Smooth muscle cell (in vitro differentiated cells): Measurements from ENCODE around the gene ST8SIA1. TPM values are rescaled to one million over a fixed set of nuclear protein-coding genes. Genes with fewer than 3 reads are reported as not detected.

Source experiments
- DNase-seq: peaks from one replicate; lab custom pipeline; 2025; ENCODE audit not compliant: unreplicated experiment; lab: John Stamatoyannopoulos, UW
- H2AFZ ChIP-seq: fragments of 200-600 bp; sonication (generic); 2 replicates; pipeline ENCODE4 v1.6.0; 2016; ENCODE audit warnings: antibody characterized with exemption, low read depth, mild to moderate bottlenecking
- H3F3A ChIP-seq: fragments of 200-600 bp; sonication (generic); 2 replicates; pipeline ENCODE4 v1.6.0; 2017; ENCODE audit warnings: antibody characterized with exemption, low read depth
- H3K27ac ChIP-seq: fragments of 200-600 bp; sonication (generic); 2 replicates; pipeline ENCODE4 v1.5.1; 2016; ENCODE audit warnings: low read depth, mild to moderate bottlenecking
- H3K27me3 ChIP-seq: fragments of 200-600 bp; sonication (generic); 2 replicates; pipeline ENCODE4 v1.6.1; 2016; ENCODE audit warnings: low read depth, mild to moderate bottlenecking
- H3K36me3 ChIP-seq: fragments of 200-600 bp; sonication (generic); 2 replicates; pipeline ENCODE4 v1.5.1; 2016; ENCODE audit warnings: low read depth
- H3K4me1 ChIP-seq: fragments of 200-600 bp; sonication (generic); 2 replicates; pipeline ENCODE4 v1.5.1; 2016; ENCODE audit warnings: low read depth
- H3K4me2 ChIP-seq: fragments of 200-600 bp; sonication (generic); 2 replicates; pipeline ENCODE4 v1.6.0; 2016; ENCODE audit warnings: mild to moderate bottlenecking
- H3K4me3 ChIP-seq: fragments of 200-600 bp; sonication (generic); 2 replicates; pipeline ENCODE4 v1.5.1; 2016; ENCODE audit warnings: mild to moderate bottlenecking
- H3K79me2 ChIP-seq: fragments of 200-600 bp; sonication (generic); 2 replicates; pipeline ENCODE4 v1.6.0; 2016; ENCODE audit warnings: low read depth, mild to moderate bottlenecking
- H3K9ac ChIP-seq: fragments of 200-600 bp; sonication (generic); 2 replicates; pipeline ENCODE4 v1.6.0; 2016; ENCODE audit warnings: low read depth
- H3K9me3 ChIP-seq: fragments of 200-600 bp; sonication (generic); replicated peaks from 2 replicates; pipeline ENCODE4 v1.5.1; 2016; ENCODE audit warnings: low read depth
- H4K20me1 ChIP-seq: fragments of 200-600 bp; sonication (generic); 2 replicates; pipeline ENCODE4 v1.6.0; 2016; ENCODE audit warnings: low read depth
- CTCF ChIP-seq: fragments of 200-600 bp; sonication (generic); IDR thresholded peaks from 2 replicates; pipeline ENCODE4 v1.5.1; 2017; ENCODE audit warnings: borderline replicate concordance, mild to moderate bottlenecking, antibody characterized with exemption; ENCODE audit not compliant: insufficient read depth, poor library complexity, severe bottlenecking
- WGBS: methylation state at CpG from one replicate; pipeline ENCODE4 v1.1.7; 2016; ENCODE audit warnings: low lambda C conversion rate; 5-methylcytosine and 5-hydroxymethylcytosine counted together
- polyA plus RNA-seq: library from polyadenylated mRNA; unstranded; fragments of >200 nt; fragmentation: Nextera tagmentation; extraction: Ambion mirVana; gene quantifications from 2 replicates; pipeline ENCODE4 v1.2.1, GENCODE V29; 2016
- total RNA-seq: library from RNA; depleted of rRNA; stranded (reverse); fragments of >200 nt; gene quantifications from 2 replicates; pipeline ENCODE4 v1.2.3, GENCODE V29; 2014

ST8SIA1 gene
- total and polyA plus RNA-seq, 2 experiments from 2014 or later: 3.7 to 5.3 TPM

- H3K27ac ChIP-seq: no peak overlapping the region
- H3K4me1 ChIP-seq: no peaks in the 10 kb centered on the region
- H2AFZ ChIP-seq: no peak overlapping the region
- peak overlapping the region; percentile 6 for H3K4me2 ChIP-seq
- H3K9me3 ChIP-seq: no peaks in the 10 kb centered on the region
- no peak for DNase-seq
- WGBS: 66% methylated on average over 2 of the region's 2 CpGs
- H3K4me3 ChIP-seq: no peak overlapping the region
- TF ChIP-seq CTCF: no peak
- H3K27me3 ChIP-seq: no peaks in the 10 kb centered on the region
- no peak overlapping the region for H3K9ac ChIP-seq
- H3K36me3 ChIP-seq: no peaks in the 10 kb centered on the region
- peaks cover 4% of the 10 kb centered on the region for H3F3A ChIP-seq
- no peaks in the 10 kb centered on the region for H3K79me2 ChIP-seq
- no peaks in the 10 kb centered on the region for H4K20me1 ChIP-seq
These were observed 63.5 kb downstream of the ST8SIA1 start for GRCh38 chr12:22271023-22271422.

GRCh38 chr12:22268973-22269372 is 65.5 kb downstream of the ST8SIA1 start:
- Histone ChIP-seq H3F3A (no peaks in the 10 kb centered on the region), H3K4me3 (no peak overlapping the region), H3K9me3 (no peaks in the 10 kb centered on the region), H3K27me3 (no peaks in the 10 kb centered on the region), H3K9ac (no peak overlapping the region), H3K36me3 (no peaks in the 10 kb centered on the region), H4K20me1 (no peaks in the 10 kb centered on the region), H3K4me1 (no peaks in the 10 kb centered on the region), H3K27ac (no peak overlapping the region), H3K79me2 (no peaks in the 10 kb centered on the region), H2AFZ (no peak overlapping the region), H3K4me2 (no peak overlapping the region)
- TF ChIP-seq CTCF: no peak
- DNase-seq: no peak

- 90% methylated on average over 8 of the region's 8 CpGs for WGBS
- Histone ChIP-seq H3K4me1 (no peaks in the 10 kb centered on the region), H3K79me2 (no peaks in the 10 kb centered on the region), H3K9me3 (no peaks in the 10 kb centered on the region), H3K4me3 (no peak overlapping the region), H3K27me3 (no peaks in the 10 kb centered on the region), H4K20me1 (no peaks in the 10 kb centered on the region), H3K36me3 (no peaks in the 10 kb centered on the region), H2AFZ (no peak overlapping the region), H3K4me2 (no peak overlapping the region), H3K9ac (no peak overlapping the region), H3K27ac (no peak overlapping the region), H3F3A (no peaks in the 10 kb centered on the region)
- no peak for DNase-seq
- no peak for TF ChIP-seq CTCF
These were observed 66.1 kb downstream of the ST8SIA1 start for GRCh38 chr12:22268406-22268805.

- no peaks in the 10 kb centered on the region for H3K27me3 ChIP-seq
- WGBS: 60% methylated on average over 5 of the region's 5 CpGs
- no peaks in the 10 kb centered on the region for H3F3A ChIP-seq
- TF ChIP-seq CTCF: no peak
- no peak overlapping the region for H3K4me3 ChIP-seq
- H2AFZ ChIP-seq: no peak overlapping the region
- no peak for DNase-seq
- H3K9me3 ChIP-seq: no peaks in the 10 kb centered on the region
- H3K4me2 ChIP-seq: no peak overlapping the region
- H3K4me1 ChIP-seq: peaks cover 12% of the 10 kb centered on the region
- no peak overlapping the region for H3K9ac ChIP-seq
- H3K27ac ChIP-seq: no peak overlapping the region
- H3K36me3 ChIP-seq: no peaks in the 10 kb centered on the region
- H3K79me2 ChIP-seq: no peaks in the 10 kb centered on the region
- H4K20me1 ChIP-seq: no peaks in the 10 kb centered on the region
These were observed 68.4 kb downstream of the ST8SIA1 start for GRCh38 chr12:22266101-22266500.
